HEK293T (cell line): ENCODE measurements around the gene CHD2.

Experiments
- ARNT ChIP-seq: fragments of 450-650 bp; IDR thresholded peaks from 2 replicates; pipeline ENCODE4 v1.6.1; 2017; ENCODE audit warnings: mild to moderate bottlenecking
- ELF4 ChIP-seq: fragments of 450-650 bp; IDR thresholded peaks from 2 replicates; pipeline ENCODE4 v1.6.1; 2017; ENCODE audit warnings: antibody characterized with exemption
- FOXK2 ChIP-seq: fragments of 450-650 bp; IDR thresholded peaks from 2 replicates; pipeline ENCODE4 v1.6.1; 2016; ENCODE audit warnings: mild to moderate bottlenecking
- FOXM1 ChIP-seq: fragments of 450-650 bp; IDR thresholded peaks from 2 replicates; pipeline ENCODE4 v1.6.1; 2017; ENCODE audit warnings: mild to moderate bottlenecking, borderline replicate concordance
- L3MBTL2 ChIP-seq: fragments of 450-650 bp; conservative IDR thresholded peaks from 2 replicates; pipeline ENCODE4 v1.6.1; 2016; ENCODE audit warnings: mild to moderate bottlenecking
- LEF1 ChIP-seq: fragments of 450-650 bp; IDR thresholded peaks from 2 replicates; pipeline ENCODE4 v1.6.1; 2017; ENCODE audit warnings: mild to moderate bottlenecking, borderline replicate concordance
- NFRKB ChIP-seq: fragments of 450-650 bp; IDR thresholded peaks from 2 replicates; pipeline ENCODE4 v1.6.1; 2016; ENCODE audit warnings: mild to moderate bottlenecking, moderate library complexity
- SP1 ChIP-seq: fragments of 450-650 bp; IDR thresholded peaks from 2 replicates; pipeline ENCODE4 v1.6.1; 2017
- TARDBP ChIP-seq: fragments of 450-650 bp; IDR thresholded peaks from 2 replicates; pipeline ENCODE4 v1.6.1; 2016

DNA sequence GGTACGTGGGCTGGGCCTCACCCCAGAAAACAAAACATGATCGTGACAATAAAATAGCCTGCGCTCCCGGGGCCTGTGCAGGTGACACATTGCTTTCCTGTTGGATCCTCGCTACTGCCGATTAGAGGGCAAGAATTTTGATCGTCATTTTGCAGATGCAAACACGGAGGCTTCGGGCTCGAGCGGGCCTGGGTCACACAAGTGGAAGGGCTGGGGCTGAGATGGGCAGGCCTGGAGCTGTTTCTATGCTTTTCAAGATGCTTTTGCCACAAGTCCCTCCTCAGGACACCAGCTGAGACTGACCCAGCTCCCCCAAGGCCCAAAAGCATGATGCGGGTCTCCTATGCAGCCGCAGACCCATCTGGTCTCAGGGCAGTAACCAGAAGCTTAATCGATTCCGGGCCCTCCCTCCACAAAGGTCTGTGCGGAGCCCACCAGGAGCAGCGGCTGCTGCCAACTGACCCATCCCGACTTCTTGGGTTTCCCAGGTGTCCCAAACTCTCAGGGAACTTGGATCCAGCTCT, 158.8 kb downstream of the CHD2 start:
- TF ChIP-seq FOXM1 (no peak), FOXK2 (no peak), TARDBP (no peak), ARNT (no peak), SP1 (no peak), LEF1 (no peak), ELF4 (no peak), L3MBTL2 (no peak), NFRKB (no peak)
